Tibial artery (tissue), 4 donors: ENCODE data around the gene PNMA8C.
"Not testable (repeated sequence)": the region's sequence is repeated elsewhere in the genome, so short reads cannot be mapped to it uniquely, and the experiment has no call there.

ENCODE experiments used
- DNase-seq, 2 donors: peaks; one replicate each; pipeline ENCODE4 v3.0.0-alpha.2; 2019
- H3K27ac ChIP-seq, 2 donors: fragments of 200-600 bp; sonication (generic) in 1 of 2; 1 replicate in 1 of 2; 2 replicates in 1 of 2; pipeline ENCODE4 v1.5.1; 2018 to 2019; ENCODE audit warnings: mild to moderate bottlenecking in 1 of 2
- H3K27me3 ChIP-seq, 2 donors: fragments of 200-600 bp; sonication (generic) in 1 of 2; one replicate each; pipeline versions ENCODE4 v1.5.1 to v1.6.0; 2016 to 2019
- H3K36me3 ChIP-seq, 3 donors: fragments of 200-600 bp; sonication (generic) in 2 of 3; one replicate each; pipeline ENCODE4 v1.5.1; 2016 to 2019; ENCODE audit warnings: mild to moderate bottlenecking in 2 of 3
- H3K4me1 ChIP-seq, 4 donors: fragments of 200-600 bp; sonication (generic) in 2 of 4; 1 replicate in 3 of 4; 2 replicates in 1 of 4; pipeline ENCODE4 v1.5.1; 2016 to 2019
- H3K4me3 ChIP-seq, 2 donors: fragments of 200-600 bp; sonication (generic) in 1 of 2; 1 replicate in 1 of 2; 2 replicates in 1 of 2; pipeline ENCODE4 v1.5.1; 2018 to 2019; ENCODE audit warnings: mild to moderate bottlenecking in 2 of 2
- H3K9me3 ChIP-seq, 3 donors: fragments of 200-600 bp; sonication (generic) in 1 of 3; one replicate each; pipeline ENCODE4 v1.5.1; 2016 to 2019
- intact Hi-C: fragments of 100-400 bp; cut with DNase I; formaldehyde crosslinking; loops from one replicate; pipeline ENCODE4 v1.15.0; 2023; ENCODE audit warnings: low total_unique reads
- TF ChIP-seq, protein P1 (sequence below), 2 experiments: fragments of 200-600 bp in 1 of 2; fragments of 450-650 bp in 1 of 2; IDR thresholded peaks; one replicate each; pipeline ENCODE4 v1.5.1; 2017 to 2019; ENCODE audit warnings: antibody characterized with exemption in 2 of 2, mild to moderate bottlenecking in 1 of 2, moderate library complexity in 1 of 2

PNMA8C gene

DNA sequence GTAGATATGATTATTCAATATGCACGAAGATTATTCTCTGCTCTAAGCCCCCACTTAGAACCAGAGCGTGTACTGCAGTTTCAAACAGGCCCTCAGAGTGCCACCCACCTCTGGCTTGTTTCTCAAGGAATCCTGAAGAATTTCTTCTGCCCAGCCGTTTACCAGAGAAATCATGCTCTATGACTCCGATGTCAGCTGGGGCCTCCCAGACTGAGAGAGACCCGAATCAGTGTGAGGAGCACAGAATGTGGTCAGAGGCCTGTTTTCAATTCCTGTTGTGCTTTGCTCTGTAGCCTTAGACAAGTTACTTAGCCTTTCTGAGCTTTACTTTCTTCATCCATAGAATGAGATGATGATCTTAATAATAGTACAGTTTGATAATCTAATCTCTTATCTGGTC, 5.5 kb downstream of the PNMA8C start:
- no peak overlapping the region for H3K4me3 ChIP-seq
- no peak for DNase-seq
- H3K4me1 ChIP-seq: peaks cover 0 to 24% (median 10%) of the 10 kb centered on the region in 4 donors
- intact Hi-C loops: no loop called here
- H3K36me3 ChIP-seq: no peaks in the 10 kb centered on the region
- H3K27ac ChIP-seq: no peak overlapping the region
- TF ChIP-seq, protein P1, sequence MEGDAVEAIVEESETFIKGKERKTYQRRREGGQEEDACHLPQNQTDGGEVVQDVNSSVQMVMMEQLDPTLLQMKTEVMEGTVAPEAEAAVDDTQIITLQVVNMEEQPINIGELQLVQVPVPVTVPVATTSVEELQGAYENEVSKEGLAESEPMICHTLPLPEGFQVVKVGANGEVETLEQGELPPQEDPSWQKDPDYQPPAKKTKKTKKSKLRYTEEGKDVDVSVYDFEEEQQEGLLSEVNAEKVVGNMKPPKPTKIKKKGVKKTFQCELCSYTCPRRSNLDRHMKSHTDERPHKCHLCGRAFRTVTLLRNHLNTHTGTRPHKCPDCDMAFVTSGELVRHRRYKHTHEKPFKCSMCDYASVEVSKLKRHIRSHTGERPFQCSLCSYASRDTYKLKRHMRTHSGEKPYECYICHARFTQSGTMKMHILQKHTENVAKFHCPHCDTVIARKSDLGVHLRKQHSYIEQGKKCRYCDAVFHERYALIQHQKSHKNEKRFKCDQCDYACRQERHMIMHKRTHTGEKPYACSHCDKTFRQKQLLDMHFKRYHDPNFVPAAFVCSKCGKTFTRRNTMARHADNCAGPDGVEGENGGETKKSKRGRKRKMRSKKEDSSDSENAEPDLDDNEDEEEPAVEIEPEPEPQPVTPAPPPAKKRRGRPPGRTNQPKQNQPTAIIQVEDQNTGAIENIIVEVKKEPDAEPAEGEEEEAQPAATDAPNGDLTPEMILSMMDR (IDR thresholded peaks at IDR 0.05): no peak
- H3K9me3 ChIP-seq: no peaks in the 10 kb centered on the region
- no peaks in the 10 kb centered on the region for H3K27me3 ChIP-seq

DNA sequence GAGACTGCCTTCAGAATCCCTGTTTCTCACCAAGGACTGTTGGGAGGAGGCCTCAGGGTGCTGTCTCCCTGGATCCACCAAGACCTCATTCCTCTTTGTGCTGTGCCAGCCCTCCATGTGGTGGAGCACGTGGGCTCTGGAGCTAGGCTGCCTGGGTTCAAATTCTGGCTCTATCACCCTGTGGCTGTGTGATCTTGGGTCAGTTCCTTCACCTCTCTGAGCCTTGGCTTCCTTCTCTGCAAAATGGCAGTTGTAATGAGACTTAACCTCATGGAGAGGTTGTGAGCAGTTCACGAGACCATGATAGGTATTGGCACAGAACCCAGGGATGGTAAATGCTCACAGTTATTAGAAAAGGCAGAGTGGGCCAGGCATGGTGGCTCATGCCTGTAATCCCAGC, 6.4 kb downstream of the PNMA8C start:
- DNase-seq: no peak
- TF ChIP-seq, protein P1 (IDR thresholded peaks at IDR 0.05): no peak
- Histone ChIP-seq H3K36me3 (no peaks in the 10 kb centered on the region), H3K27ac (no peak overlapping the region), H3K9me3 (no peaks in the 10 kb centered on the region), H3K4me3 (no peak overlapping the region), H3K4me1 (peaks cover 0 to 16% (median 5%) of the 10 kb centered on the region in 4 donors), H3K27me3 (no peaks in the 10 kb centered on the region)
- intact Hi-C loops: no loop called here

DNA sequence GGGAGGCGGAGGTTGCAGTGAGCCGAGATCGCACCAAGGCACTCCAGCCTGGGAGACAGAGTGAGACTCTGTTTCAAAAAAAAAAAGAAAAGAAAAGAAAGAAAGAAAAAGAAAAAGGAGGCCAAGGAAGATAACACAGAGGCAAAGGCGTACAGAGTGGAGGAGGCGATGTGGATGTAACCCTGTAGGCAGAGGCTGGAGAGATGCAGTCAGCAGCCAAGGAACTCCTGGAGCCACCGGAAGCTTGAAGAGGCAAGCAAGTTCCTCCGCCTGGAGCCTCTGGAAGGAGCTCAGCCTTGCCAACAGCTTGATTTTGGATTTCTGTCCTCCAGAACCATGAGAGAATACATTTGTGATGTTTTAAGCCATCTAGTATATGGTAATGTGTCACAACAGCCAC, 8.7 kb downstream of the PNMA8C start:
- TF ChIP-seq, protein P1 (IDR thresholded peaks at IDR 0.05): no peak
- no peak for DNase-seq
- peaks cover 0 to 15% (median 7%) of the 10 kb centered on the region in 4 donors for H3K4me1 ChIP-seq
- H3K27me3 ChIP-seq: no peaks in the 10 kb centered on the region
- intact Hi-C loops: no loop called here
- peak overlapping the region; percentile 26 to 32 for H3K27ac ChIP-seq
- H3K9me3 ChIP-seq: no peaks in the 10 kb centered on the region
- no peaks in the 10 kb centered on the region for H3K36me3 ChIP-seq
- H3K4me3 ChIP-seq: no peak overlapping the region

DNA sequence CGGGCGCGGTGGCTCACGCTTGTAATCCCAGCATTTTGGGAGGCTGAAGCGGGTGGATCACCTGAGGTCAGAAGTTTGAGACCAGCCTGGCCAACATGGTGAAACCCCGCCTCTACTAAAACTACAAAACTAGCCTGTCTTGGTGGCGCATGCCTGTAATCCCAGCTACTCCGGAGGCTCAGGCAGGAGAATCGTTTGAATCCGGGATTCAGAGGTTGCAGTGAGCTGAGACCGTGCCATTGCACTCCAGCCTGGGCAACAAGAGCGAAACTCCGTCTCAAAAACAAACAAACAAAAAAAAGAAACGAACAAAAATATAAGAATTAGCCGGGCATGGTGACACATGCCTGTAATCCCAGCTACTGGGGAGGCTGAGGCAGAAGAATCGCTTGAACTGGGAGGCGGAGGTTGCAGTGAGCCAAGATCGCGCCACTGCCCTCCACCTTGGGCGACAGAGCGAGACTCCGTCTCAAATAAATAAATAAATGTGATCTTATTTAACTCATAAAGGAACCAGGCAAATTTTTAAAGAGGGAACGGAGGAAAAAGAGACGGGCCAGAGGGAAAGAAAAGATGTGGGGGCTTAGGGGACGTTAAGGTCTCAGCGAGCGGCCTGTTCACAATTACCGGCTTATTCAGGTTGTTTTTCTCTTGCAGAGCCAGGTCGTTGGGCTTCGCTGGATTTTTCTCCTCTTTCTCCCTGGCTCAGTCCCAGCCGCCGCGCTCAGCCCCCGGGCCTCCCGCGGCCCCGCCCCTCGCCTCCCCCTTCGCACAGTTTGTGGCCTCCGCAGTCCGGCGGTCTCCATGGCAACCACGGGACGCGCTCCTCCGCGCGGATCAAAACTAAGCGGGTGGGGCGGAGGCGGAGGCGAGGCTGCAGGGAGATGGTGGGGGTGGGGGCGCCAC, 12.7 kb downstream of the PNMA8C start:
- Histone ChIP-seq H3K27ac (peak overlapping the region; percentile 63 to 71), H3K4me1 (peaks cover 0 to 43% (median 25%) of the 10 kb centered on the region in 4 donors), H3K4me3 (peak overlapping the region; percentile 37 to 48)
- H3K27me3 ChIP-seq, H3K36me3 ChIP-seq, H3K9me3 ChIP-seq, intact Hi-C loops: not testable (repeated sequence)
- peak; percentile 80 to 92 for DNase-seq

DNA sequence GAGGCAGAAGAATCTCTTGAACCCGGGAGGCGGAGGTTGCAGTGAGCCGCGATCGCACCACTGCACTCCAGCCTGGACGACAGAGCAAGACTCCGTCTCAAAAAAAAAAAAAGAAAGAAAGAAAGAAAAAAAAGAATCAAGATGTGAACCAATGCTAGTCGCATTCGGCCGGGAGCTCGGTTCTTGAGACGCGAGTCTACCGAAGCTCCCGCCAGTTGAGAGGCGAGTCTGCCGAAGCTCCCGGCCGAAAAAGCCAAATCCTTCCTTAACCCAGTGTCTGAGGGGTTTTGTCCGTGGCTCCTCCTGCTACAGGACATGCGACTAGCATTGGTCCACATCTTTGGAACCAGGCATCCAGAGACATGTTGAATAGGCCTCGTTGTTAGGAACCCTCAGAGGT, 13.8 kb downstream of the PNMA8C start:
- DNase-seq, H3K27ac ChIP-seq, H3K9me3 ChIP-seq, intact Hi-C loops, H3K36me3 ChIP-seq, H3K27me3 ChIP-seq, H3K4me3 ChIP-seq: not testable (repeated sequence)
- peaks cover 0 to 55% (median 35%) of the 10 kb centered on the region in 4 donors for H3K4me1 ChIP-seq

DNA sequence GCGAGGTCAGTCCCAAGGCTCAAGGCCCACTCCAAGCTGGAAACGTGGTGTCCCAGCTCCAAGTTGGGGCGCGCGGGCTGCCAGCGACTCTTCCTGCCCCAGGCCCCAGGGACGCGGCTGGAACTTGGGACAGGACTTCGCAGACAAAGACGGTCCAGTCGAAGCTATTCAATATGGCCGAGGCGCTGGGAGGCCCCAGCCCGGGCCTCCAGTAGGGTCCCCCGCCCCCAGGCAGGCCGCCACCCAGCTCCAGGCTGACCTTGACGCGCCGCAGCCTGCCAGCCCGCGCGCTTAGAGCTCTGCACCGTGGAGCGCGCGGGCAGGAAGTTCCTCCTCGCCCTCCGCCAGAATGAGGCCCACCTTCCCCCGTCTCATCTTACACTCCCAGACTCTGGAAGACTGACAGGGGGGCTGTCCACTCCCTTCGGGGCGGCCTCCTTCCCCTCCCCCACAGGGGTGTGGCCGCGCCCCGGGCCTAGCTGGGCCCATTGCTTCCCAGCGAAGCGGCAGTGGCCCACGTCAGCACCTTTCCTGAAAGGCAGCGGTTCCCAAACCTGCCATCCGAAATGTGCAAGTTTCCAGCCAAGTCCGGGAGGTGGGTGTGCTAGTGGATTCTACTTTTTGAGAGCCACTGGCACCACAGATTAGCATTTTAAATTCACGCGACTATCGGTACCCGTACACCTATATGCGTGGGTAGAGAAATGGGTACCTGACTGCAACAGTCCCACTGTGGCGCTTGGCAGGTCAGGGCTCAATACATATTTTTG, 15.3 kb downstream of the PNMA8C start, which contains the start of gene CCDC8:
Gene CCDC8, minus strand, starts transcription at position 303 of the 770 bp plus-strand sequence. CDS start 754 bp downstream, outside the sequence.
- no peaks in the 10 kb centered on the region for H3K27me3 ChIP-seq
- H3K4me1 ChIP-seq: peaks cover 3 to 69% (median 43%) of the 10 kb centered on the region in 4 donors
- TF ChIP-seq, protein P1 (IDR thresholded peaks at IDR 0.05): no peak
- H3K4me3 ChIP-seq: peak within 1 kb of the TSS; percentile 58 to 71
- H3K36me3 ChIP-seq: no peaks in the 10 kb centered on the region
- peak within 1 kb of the TSS; percentile 81 to 85 for H3K27ac ChIP-seq
- no peaks in the 10 kb centered on the region for H3K9me3 ChIP-seq
- DNase-seq: peak; percentile 79 to 93
- intact Hi-C loops: no loop called here
